GM18502 (cell line): ENCODE data around the gene C1orf226.
"Not testable (repeated sequence)": the region's sequence is repeated elsewhere in the genome, so short reads cannot be mapped to it uniquely, and the experiment has no call there.

Experiments used
- ATAC-seq: cut with Tn5 transposase; IDR thresholded peaks from one replicate; pipeline ENCODE4 v1.9.1; 2021; ENCODE audit warnings: mild to moderate bottlenecking; ENCODE audit not compliant: unreplicated experiment, poor library complexity

C1orf226 gene

DNA sequence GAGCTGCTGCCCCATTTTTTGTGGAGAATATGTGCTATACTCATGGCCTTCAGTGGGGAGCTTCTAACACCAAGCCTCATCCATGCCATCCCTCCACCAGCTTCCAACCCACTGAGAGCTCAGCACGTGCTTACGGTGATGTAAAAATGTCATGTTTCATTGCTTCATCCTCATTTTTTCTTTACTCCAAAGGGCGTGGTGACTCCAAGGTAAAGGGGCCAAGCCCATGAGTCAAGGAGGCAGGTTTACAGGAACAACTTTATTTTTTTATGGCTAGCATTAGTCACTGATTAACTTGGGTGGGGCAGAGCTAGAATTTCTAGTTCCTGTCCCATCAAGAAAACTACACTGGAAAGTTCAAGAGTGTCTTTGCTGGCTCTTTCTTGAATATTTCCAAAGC lies at the start of gene C1orf226:
Gene C1orf226 (plus strand): TSS at position 346 of the 400 bp plus-strand sequence. CDS start 174 bp downstream, outside the sequence.
- no peak for ATAC-seq

GRCh38 chr1:162333991-162334390 lies 47.5 kb upstream of the C1orf226 start:
- no peak for ATAC-seq

- ATAC-seq = no peak
These were observed 46.4 kb upstream of the C1orf226 start for GRCh38 chr1:162335126-162335525.

DNA sequence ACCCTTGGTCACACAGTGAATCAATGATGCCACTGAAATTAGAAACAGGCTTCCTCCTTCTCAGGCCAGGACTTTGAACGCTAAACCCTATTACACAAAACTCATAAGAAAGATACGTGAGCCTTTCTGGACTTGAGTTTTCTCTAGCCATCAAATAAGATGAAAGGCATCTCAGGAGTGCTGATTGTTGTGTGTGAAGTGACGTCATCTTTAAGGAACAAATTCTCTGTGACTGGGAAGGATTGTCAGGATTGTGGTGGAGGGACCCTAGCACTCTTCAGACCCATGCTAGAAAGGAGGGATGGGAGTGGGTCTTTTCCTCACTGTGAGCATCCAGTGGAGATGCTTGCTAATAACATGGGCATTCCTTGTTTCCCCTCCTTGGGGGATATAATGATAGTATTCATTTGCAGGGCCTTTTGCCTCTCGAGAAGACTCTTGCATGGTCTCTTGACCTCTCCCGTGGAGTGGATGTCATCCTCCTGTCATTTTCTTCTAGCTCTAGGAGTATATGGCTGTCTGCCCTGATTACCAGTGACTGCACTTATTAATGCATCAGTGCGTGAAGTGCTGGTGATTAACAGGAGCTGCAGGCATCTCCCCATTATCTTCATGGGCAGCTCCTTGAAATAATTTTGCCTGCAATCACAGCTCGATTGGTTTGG lies 44.8 kb upstream of the C1orf226 start:
- ATAC-seq = no peak

DNA sequence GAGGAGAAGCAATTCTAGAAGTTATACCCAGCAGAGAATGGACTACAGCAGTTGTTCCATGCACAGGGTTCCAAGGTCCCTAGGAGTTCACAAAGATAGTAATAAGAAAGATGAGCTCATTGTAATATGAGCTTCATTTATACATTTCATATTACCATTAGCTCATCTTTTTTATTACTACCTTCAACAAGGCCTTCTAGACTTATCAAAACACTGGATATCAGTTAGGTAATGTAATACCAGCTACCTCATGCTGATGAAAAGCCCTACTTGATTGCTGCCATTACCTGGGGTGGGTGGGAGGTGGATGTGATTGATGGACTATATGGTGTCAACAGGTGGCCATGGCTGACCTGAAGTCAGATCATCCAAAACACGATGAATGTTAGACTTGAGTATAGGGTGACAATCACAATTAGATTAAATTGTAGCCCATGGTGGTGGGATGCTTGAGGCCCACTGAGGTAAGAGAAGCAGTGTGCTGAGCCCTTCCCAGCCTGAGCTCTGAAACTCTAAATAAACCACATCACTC lies 39.0 kb upstream of the C1orf226 start:
- ATAC-seq = no peak

DNA sequence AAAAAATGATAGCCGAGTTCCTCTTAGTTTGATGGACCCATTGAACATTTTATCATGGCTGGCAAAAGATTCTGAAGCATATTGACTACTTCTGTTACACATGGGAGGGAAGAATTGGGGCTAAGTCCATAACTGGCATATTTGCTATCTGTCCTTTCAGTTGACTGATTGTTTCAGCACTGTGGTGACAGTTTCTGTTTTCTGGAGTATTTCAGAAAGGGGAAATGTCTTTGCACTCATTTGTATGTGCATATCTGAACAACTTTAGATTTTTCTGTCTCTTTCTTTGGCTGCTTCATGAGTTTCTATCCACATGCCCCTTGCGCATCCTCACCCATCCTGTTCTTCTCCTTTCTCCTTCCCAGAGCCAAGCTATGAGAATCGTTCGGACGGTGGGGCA lies 38.1 kb upstream of the C1orf226 start:
- no peak for ATAC-seq

- ATAC-seq = no peak
These were observed 34.2 kb upstream of the C1orf226 start for GRCh38 chr1:162347281-162347680.

- ATAC-seq = no peak
These were observed 31.7 kb upstream of the C1orf226 start for GRCh38 chr1:162349635-162350330.

DNA sequence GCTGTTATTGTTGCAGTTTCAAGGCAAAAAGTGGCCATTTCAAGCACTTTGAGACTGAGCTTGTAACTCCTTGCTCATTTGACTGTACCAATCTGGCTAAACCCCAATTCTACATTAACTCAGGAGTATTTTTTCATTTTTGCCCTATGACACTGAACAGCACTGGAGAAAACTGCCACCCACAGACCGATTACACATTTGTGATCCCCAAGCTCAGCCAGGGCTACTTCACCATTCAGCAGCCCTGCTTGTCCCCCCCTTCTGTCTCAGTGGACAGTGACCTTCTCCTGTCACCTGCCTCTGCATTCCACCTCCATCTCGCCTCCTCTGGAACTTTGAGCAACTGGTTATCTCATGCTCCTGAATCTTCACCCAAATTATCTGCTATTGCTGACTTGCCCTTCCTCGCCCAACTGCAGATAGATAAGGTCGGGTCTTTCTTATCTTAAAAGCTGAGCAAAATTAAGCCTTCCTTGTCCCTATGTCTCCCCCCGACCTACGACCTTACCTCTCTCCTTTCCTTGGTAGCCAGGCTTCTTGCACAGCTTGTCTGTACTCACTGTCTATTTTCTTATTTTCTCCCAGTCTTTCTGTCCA lies 30.2 kb upstream of the C1orf226 start:
- ATAC-seq = no peak

DNA sequence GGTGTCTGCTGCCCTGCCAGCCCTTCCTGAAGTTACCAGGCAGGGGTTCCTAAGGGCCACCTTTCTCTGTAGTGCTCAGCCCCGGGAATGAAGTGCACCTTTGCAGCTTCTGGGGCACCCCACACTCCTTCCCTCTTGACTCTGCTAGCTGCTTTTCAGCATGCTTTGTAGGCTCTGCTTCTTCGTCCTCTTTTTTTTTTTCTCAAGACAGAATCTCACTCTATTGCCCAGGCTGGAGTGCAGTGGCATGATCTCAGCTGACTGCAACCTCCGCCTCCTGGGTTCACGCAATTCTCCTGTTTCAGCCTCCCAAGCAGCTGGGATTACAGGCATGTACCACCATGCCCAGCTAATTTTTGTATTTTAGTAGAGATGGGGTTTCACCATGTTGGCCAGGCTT lies 29.7 kb upstream of the C1orf226 start:
- ATAC-seq = not testable (repeated sequence)

DNA sequence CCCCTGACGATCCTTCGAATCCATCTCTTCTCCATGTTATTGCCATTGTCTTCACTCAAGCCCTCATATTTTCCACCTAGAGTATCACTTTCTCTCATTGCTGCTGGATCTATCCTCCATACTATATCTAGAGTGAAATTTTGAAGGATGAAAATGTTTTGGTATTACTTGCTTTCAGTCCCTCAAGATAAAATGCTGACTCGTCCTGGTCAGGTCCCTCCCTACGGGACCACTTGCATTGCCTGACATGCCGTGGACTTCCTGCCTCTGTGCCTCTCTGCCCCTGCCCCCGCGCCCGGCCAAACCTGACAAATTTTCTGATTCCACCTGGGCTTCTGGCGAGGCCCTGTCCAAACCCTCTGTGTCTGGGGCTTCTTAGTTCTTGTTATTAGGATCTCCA lies 28.4 kb upstream of the C1orf226 start:
- no peak for ATAC-seq

DNA sequence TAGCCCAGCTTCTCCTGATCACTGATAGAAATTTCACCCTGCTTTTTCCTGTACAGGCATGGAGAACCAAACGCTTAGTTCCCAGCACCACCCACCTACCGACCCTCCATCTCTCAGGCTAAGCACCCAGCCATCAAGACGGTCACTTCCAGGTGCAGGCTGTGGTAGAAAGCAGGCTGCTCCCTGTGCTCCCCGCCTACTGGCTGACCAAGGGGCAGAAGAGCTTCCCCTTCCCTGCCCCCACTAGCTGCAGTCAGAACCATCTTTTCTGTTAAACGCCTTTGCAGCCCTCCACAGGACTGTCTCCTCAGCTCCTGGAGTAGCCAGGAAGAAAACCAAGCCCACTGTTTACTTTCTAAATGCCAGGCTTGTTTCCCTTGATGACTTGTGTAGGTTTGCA lies 27.8 kb upstream of the C1orf226 start:
- no peak for ATAC-seq

DNA sequence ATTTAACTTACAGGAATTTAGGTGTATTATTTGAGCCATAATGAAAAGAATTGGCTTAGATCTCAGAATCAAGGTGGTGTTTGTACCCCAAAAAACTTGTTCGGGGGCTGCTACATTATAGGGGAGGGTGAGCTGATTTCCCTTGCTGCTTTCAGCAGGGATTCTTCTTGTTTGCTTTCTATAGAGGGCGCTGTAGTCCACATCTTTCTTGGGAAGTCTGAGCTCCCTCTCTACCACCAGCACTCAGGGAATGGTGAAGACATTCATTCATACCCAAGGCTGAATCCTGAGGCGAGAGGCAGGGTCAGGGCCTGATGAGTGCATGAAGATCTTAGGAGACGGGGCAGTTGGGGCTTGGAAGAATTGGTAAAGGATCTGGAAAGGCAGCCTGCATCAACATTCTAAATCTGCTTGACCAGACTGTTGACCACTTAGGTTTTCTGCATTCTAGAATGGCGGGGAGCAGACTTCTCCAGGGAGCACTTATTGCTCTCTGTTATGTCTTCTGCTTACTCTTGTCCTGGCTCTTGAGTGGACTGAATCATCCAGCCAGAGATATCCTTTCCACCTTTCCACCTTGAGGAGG lies 23.8 kb upstream of the C1orf226 start:
- no peak for ATAC-seq

GRCh38 chr1:162358928-162359327 lies 22.6 kb upstream of the C1orf226 start:
- ATAC-seq = no peak

DNA sequence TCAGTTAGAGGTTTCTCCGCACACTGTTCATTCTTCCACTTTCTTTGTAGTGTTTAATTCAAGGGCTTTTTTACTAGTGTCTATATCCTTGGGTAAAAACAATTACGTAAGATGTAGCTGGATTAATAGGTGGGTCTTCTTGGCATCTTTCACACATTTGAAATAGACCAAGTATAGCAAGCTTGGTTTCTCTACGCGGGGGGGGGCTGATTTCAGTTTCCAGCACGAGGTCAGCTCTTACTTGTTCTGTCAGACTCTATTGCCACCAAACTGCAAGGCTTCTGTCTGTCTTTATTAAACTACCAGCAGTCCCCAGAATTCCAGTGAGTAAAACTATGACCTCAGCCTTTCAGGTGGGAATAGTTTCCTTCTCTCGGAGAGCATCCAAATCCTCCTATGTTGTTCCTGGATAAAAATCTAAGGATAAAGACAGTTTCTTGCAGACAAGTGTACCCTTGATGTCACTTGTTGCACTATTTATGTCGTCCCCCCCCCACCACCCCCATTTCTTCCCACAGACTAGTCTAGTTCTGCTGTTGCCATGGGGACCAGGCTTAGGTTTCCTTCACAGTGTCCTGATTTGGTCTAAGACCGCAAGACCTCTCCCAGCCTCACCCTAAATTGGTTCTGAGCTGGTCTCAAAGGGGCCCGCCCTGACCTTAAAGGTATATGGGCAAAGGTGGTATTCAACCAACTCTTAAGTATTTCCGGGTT lies 21.8 kb upstream of the C1orf226 start:
- ATAC-seq = no peak

- no peak for ATAC-seq
These were observed 21.2 kb upstream of the C1orf226 start for GRCh38 chr1:162360237-162360873.

- ATAC-seq = no peak
These were observed 20.7 kb upstream of the C1orf226 start for GRCh38 chr1:162360874-162361260.

GRCh38 chr1:162361349-162361748 lies 20.2 kb upstream of the C1orf226 start:
- ATAC-seq = peak; percentile 36

GRCh38 chr1:162363823-162364222 lies 17.7 kb upstream of the C1orf226 start:
- ATAC-seq = no peak

- ATAC-seq = no peak
These were observed 17.0 kb upstream of the C1orf226 start for GRCh38 chr1:162364498-162364897.
